Measurements from ENCODE around the gene DARS2.
"Not testable (repeated sequence)": the region's sequence is repeated elsewhere in the genome, so short reads cannot be mapped to it uniquely, and the experiment has no call there.

The DARS2 gene

DNA sequence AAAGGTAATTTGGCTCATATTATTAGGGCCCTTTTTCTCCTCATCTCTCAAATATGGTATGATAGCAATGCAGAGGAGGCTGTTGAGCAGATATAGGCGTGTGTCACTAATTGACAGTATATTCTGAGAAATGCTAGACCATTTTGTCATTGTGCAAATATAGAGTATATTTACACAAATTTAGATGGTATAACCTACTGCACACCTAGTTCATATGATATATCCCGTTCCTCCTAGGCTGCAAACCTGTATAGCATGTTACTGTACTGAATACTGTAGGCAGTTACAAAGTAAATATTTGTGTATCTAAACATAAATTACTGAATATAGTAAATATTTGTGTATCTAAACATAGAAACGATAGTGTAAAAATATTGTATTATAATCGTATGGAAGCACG, 52.3 kb downstream of the DARS2 start:
- H3K36me3 ChIP-seq (ENCODE audit: insufficient read depth, low read length), result peaks cover 31% of the 10 kb centered on the region
- H3K9me2 ChIP-seq (ENCODE audit: low read depth, low read length), result no peaks in the 10 kb centered on the region
- H3K79me2 ChIP-seq (ENCODE audit: insufficient read depth, low read length), result no peaks in the 10 kb centered on the region
- no peak overlapping the region for H3K27ac ChIP-seq (ENCODE audit: low read depth, low read length, poor library complexity, severe bottlenecking)
- no peak overlapping the region for H3K9ac ChIP-seq (ENCODE audit: low read length)
- no peaks in the 10 kb centered on the region for H3F3A ChIP-seq (ENCODE audit: insufficient read depth, low read length)
- no peak overlapping the region for H2AFZ ChIP-seq (ENCODE audit: low read length)
- peaks cover under 1% of the 10 kb centered on the region for H3K4me1 ChIP-seq (ENCODE audit: insufficient read depth, low read length, severe bottlenecking)
- H3K9me3 ChIP-seq (ENCODE audit: low read length), result no peaks in the 10 kb centered on the region
- no peaks in the 10 kb centered on the region for H3K27me3 ChIP-seq (ENCODE audit: insufficient read depth, low read length)
- H3K4me2 ChIP-seq (ENCODE audit: low read length), result no peak overlapping the region
- H3K4me3 ChIP-seq (ENCODE audit: low read depth, low read length, poor library complexity, severe bottlenecking), result no peak overlapping the region
- H4K20me1 ChIP-seq (ENCODE audit: insufficient read depth, low read length), result no peaks in the 10 kb centered on the region
- TF ChIP-seq, protein P1, sequence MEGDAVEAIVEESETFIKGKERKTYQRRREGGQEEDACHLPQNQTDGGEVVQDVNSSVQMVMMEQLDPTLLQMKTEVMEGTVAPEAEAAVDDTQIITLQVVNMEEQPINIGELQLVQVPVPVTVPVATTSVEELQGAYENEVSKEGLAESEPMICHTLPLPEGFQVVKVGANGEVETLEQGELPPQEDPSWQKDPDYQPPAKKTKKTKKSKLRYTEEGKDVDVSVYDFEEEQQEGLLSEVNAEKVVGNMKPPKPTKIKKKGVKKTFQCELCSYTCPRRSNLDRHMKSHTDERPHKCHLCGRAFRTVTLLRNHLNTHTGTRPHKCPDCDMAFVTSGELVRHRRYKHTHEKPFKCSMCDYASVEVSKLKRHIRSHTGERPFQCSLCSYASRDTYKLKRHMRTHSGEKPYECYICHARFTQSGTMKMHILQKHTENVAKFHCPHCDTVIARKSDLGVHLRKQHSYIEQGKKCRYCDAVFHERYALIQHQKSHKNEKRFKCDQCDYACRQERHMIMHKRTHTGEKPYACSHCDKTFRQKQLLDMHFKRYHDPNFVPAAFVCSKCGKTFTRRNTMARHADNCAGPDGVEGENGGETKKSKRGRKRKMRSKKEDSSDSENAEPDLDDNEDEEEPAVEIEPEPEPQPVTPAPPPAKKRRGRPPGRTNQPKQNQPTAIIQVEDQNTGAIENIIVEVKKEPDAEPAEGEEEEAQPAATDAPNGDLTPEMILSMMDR (IDR thresholded peaks at IDR 0.05; ENCODE audit: low read length), result no peak
- no peak for TF ChIP-seq EZH2 (IDR thresholded peaks at IDR 0.05; ENCODE audit: borderline replicate concordance, low read length)

DNA sequence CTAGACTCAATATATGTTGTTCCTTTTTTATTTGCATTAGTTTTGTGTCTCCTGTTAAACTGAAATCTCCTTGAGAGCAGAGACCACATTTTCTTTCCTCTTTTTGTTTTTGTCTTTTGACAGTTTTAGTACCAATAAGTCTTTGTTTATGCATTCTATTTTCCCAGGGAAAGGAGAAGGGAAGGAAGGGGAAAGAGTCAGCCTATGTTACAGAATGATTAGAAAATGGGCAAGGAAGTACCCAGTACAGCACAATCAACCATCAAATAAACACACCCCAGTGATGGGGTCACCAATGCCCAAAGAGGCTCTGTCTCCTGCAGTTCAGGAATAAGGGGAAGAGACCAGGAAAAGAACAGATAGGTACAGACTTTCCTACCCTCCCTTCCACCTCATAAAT, 53.8 kb downstream of the DARS2 start:
- Histone ChIP-seq H3K79me2 (ENCODE audit: insufficient read depth, low read length) (no peaks in the 10 kb centered on the region), H3K36me3 (ENCODE audit: insufficient read depth, low read length) (peaks cover 29% of the 10 kb centered on the region), H3K4me3 (ENCODE audit: low read depth, low read length, poor library complexity, severe bottlenecking) (no peak overlapping the region), H2AFZ (ENCODE audit: low read length) (no peak overlapping the region), H3K4me1 (ENCODE audit: insufficient read depth, low read length, severe bottlenecking) (no peaks in the 10 kb centered on the region), H3K27me3 (ENCODE audit: insufficient read depth, low read length) (no peaks in the 10 kb centered on the region), H3K27ac (ENCODE audit: low read depth, low read length, poor library complexity, severe bottlenecking) (no peak overlapping the region), H4K20me1 (ENCODE audit: insufficient read depth, low read length) (no peaks in the 10 kb centered on the region), H3K9ac (ENCODE audit: low read length) (no peak overlapping the region), H3K4me2 (ENCODE audit: low read length) (no peak overlapping the region), H3K9me3 (ENCODE audit: low read length) (no peaks in the 10 kb centered on the region), H3K9me2 (ENCODE audit: low read depth, low read length) (no peaks in the 10 kb centered on the region), H3F3A (ENCODE audit: insufficient read depth, low read length) (no peaks in the 10 kb centered on the region)
- TF ChIP-seq EZH2 (IDR thresholded peaks at IDR 0.05; ENCODE audit: borderline replicate concordance, low read length), result no peak
- TF ChIP-seq, protein P1 (IDR thresholded peaks at IDR 0.05; ENCODE audit: low read length), result no peak

DNA sequence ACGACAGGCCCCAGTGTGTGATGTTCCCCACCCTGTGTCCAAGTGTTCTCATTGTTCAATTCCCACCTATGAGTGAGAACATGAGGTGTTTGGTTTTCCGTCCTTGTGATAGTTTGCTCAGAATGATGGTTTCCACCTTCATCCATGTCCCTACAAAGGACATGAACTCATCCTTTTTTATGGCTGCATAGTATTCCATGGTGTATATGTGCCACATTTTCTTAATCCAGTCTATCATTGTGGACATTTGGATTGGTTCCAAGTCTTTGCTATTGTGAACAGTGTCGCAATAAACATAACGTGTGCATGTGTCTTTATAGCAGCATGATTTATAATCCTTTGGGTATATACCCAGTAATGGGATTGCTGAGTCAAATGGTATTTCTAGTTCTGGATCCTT, 56.6 kb downstream of the DARS2 start:
- not testable (repeated sequence) for H3K79me2 ChIP-seq (ENCODE audit: insufficient read depth, low read length); H4K20me1 ChIP-seq (ENCODE audit: insufficient read depth, low read length); H3K27me3 ChIP-seq (ENCODE audit: insufficient read depth, low read length); H3K4me1 ChIP-seq (ENCODE audit: insufficient read depth, low read length, severe bottlenecking); H3K9me2 ChIP-seq (ENCODE audit: low read depth, low read length); H3K9ac ChIP-seq (ENCODE audit: low read length); H3K27ac ChIP-seq (ENCODE audit: low read depth, low read length, poor library complexity, severe bottlenecking); H3F3A ChIP-seq (ENCODE audit: insufficient read depth, low read length); H3K4me3 ChIP-seq (ENCODE audit: low read depth, low read length, poor library complexity, severe bottlenecking); H3K9me3 ChIP-seq (ENCODE audit: low read length); H3K4me2 ChIP-seq (ENCODE audit: low read length); H2AFZ ChIP-seq (ENCODE audit: low read length)
- H3K36me3 ChIP-seq (ENCODE audit: insufficient read depth, low read length), result peaks cover 24% of the 10 kb centered on the region

DNA sequence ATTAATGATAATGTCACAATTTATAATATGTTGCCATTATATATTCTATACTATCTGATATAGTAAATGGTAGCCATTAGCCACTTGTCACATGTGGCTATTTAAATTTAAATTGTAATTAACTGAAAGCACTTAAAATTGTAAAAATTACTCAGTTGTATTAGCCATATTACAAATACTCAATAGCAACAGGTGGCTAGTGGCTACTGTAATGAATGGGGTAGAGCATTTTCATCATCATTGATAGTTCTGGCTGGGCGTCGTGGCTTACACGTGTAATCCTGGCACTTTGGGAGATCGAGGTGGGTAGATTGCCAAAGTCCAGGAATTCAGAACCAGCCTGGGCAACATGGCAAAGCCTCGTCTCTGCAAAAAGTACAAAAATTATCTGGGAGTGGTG, 60.2 kb downstream of the DARS2 start:
- TF ChIP-seq, protein P1 (IDR thresholded peaks at IDR 0.05; ENCODE audit: low read length), result no peak
- TF ChIP-seq EZH2 (IDR thresholded peaks at IDR 0.05; ENCODE audit: borderline replicate concordance, low read length), result no peak
- Histone ChIP-seq H3K79me2 (ENCODE audit: insufficient read depth, low read length) (no peaks in the 10 kb centered on the region), H3K36me3 (ENCODE audit: insufficient read depth, low read length) (peaks cover 31% of the 10 kb centered on the region), H3K9ac (ENCODE audit: low read length) (no peak overlapping the region), H3K9me2 (ENCODE audit: low read depth, low read length) (no peaks in the 10 kb centered on the region), H3K4me1 (ENCODE audit: insufficient read depth, low read length, severe bottlenecking) (no peaks in the 10 kb centered on the region), H3K27ac (ENCODE audit: low read depth, low read length, poor library complexity, severe bottlenecking) (no peak overlapping the region), H3K4me3 (ENCODE audit: low read depth, low read length, poor library complexity, severe bottlenecking) (no peak overlapping the region), H3K27me3 (ENCODE audit: insufficient read depth, low read length) (no peaks in the 10 kb centered on the region), H2AFZ (ENCODE audit: low read length) (no peak overlapping the region), H4K20me1 (ENCODE audit: insufficient read depth, low read length) (no peaks in the 10 kb centered on the region), H3K9me3 (ENCODE audit: low read length) (no peaks in the 10 kb centered on the region), H3F3A (ENCODE audit: insufficient read depth, low read length) (no peaks in the 10 kb centered on the region), H3K4me2 (ENCODE audit: low read length) (no peak overlapping the region)

Data from OCI-LY1 (cell line).